Bronchial epithelial cell (primary cell): ENCODE data around the gene C12orf57. TPM values are rescaled to one million over a fixed set of nuclear protein-coding genes. Genes with fewer than 3 reads are reported as not detected.
A peak's percentile ranks its signal among the peaks of the same experiment; 100 is the strongest.

Experiments
- DNase-seq: peaks from one replicate; pipeline ENCODE4 v3.0.0-alpha.2; 2010; ENCODE audit warnings: low read depth
- FAIRE-seq: peaks from 2 replicates; lab custom pipeline; 2011; peaks lifted over from hg19 to GRCh38; lab: Jason Lieb, UNC
- H3K27me3 ChIP-seq: 2 replicates; pipeline ENCODE4 v1.5.1; 2011; ENCODE audit warnings: low read length; ENCODE audit not compliant: control insufficient read depth, insufficient read depth
- H3K36me3 ChIP-seq: 2 replicates; pipeline ENCODE4 v1.5.1; 2011; ENCODE audit warnings: low read length; ENCODE audit not compliant: control insufficient read depth, insufficient read depth
- H3K4me3 ChIP-seq: 2 replicates; pipeline ENCODE4 v1.5.1; 2011; ENCODE audit warnings: mild to moderate bottlenecking, low read depth, low read length, control low read depth
- total RNA-seq: library from RNA; depleted of rRNA; stranded (reverse); fragments of >200 nt; gene quantifications from 2 replicates; pipeline ENCODE4 v1.2.1, GENCODE V29; 2014
- TF ChIP-seq, protein P1 (sequence below): IDR thresholded peaks from 2 replicates; pipeline ENCODE4 v1.5.1; 2011; ENCODE audit warnings: mild to moderate bottlenecking, moderate library complexity, low read length, control low read depth, inconsistent platforms; ENCODE audit not compliant: insufficient read depth, severe bottlenecking

The C12orf57 gene
- total RNA-seq, 1 donor from 2014 or later, result 161 TPM

DNA sequence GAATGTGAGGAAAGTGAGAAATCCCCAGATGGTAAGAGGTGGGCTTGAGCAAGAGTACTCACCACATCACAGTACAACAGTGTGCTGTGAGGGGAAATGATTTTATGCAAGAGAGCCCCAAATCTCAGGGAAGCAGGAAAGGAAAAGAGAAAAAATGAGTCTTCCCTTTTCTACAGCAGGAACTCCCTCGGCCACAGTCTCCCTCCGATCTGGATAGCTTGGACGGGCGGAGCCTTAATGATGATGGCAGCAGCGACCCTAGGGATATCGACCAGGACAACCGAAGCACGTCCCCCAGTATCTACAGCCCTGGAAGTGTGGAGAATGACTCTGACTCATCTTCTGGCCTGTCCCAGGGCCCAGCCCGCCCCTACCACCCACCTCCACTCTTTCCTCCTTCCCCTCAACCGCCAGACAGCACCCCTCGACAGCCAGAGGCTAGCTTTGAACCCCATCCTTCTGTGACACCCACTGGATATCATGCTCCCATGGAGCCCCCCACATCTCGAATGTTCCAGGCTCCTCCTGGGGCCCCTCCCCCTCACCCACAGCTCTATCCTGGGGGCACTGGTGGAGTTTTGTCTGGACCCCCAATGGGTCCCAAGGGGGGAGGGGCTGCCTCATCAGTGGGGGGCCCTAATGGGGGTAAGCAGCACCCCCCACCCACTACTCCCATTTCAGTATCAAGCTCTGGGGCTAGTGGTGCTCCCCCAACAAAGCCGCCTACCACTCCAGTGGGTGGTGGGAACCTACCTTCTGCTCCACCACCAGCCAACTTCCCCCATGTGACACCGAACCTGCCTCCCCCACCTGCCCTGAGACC, 8.2 kb upstream of the C12orf57 start:
- DNase-seq, result no peak
- FAIRE-seq, result no peak
- Histone ChIP-seq H3K4me3 (no peak overlapping the region), H3K27me3 (no peaks in the 10 kb centered on the region), H3K36me3 (peaks cover 9% of the 10 kb centered on the region)
- TF ChIP-seq, protein P1, sequence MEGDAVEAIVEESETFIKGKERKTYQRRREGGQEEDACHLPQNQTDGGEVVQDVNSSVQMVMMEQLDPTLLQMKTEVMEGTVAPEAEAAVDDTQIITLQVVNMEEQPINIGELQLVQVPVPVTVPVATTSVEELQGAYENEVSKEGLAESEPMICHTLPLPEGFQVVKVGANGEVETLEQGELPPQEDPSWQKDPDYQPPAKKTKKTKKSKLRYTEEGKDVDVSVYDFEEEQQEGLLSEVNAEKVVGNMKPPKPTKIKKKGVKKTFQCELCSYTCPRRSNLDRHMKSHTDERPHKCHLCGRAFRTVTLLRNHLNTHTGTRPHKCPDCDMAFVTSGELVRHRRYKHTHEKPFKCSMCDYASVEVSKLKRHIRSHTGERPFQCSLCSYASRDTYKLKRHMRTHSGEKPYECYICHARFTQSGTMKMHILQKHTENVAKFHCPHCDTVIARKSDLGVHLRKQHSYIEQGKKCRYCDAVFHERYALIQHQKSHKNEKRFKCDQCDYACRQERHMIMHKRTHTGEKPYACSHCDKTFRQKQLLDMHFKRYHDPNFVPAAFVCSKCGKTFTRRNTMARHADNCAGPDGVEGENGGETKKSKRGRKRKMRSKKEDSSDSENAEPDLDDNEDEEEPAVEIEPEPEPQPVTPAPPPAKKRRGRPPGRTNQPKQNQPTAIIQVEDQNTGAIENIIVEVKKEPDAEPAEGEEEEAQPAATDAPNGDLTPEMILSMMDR, result no peak

DNA sequence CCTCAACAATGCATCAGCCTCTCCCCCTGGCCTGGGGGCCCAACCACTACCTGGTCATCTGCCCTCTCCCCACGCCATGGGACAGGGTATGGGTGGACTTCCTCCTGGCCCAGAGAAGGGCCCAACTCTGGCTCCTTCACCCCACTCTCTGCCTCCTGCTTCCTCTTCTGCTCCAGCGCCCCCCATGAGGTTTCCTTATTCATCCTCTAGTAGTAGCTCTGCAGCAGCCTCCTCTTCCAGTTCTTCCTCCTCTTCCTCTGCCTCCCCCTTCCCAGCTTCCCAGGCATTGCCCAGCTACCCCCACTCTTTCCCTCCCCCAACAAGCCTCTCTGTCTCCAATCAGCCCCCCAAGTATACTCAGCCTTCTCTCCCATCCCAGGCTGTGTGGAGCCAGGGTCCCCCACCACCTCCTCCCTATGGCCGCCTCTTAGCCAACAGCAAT, 7.6 kb upstream of the C12orf57 start:
- no peak overlapping the region for H3K4me3 ChIP-seq
- FAIRE-seq, result no peak
- H3K27me3 ChIP-seq, result no peaks in the 10 kb centered on the region
- no peak for DNase-seq
- TF ChIP-seq, protein P1, result no peak
- H3K36me3 ChIP-seq, result peaks cover 13% of the 10 kb centered on the region

DNA sequence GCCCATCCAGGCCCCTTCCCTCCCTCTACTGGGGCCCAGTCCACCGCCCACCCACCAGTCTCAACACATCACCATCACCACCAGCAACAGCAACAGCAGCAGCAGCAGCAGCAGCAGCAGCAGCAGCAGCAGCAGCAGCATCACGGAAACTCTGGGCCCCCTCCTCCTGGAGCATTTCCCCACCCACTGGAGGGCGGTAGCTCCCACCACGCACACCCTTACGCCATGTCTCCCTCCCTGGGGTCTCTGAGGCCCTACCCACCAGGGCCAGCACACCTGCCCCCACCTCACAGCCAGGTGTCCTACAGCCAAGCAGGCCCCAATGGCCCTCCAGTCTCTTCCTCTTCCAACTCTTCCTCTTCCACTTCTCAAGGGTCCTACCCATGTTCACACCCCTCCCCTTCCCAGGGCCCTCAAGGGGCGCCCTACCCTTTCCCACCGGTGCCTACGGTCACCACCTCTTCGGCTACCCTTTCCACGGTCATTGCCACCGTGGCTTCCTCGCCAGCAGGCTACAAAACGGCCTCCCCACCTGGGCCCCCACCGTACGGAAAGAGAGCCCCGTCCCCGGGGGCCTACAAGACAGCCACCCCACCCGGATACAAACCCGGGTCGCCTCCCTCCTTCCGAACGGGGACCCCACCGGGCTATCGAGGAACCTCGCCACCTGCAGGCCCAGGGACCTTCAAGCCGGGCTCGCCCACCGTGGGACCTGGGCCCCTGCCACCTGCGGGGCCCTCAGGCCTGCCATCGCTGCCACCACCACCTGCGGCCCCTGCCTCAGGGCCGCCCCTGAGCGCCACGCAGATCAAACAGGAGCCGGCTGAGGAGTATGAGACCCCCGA, 7.0 kb upstream of the C12orf57 start:
- Histone ChIP-seq H3K27me3 (no peaks in the 10 kb centered on the region), H3K4me3 (peak overlapping the region; percentile 43), H3K36me3 (peaks cover 15% of the 10 kb centered on the region)
- FAIRE-seq (no peak), DNase-seq (no peak)
- TF ChIP-seq, protein P1, result no peak

DNA sequence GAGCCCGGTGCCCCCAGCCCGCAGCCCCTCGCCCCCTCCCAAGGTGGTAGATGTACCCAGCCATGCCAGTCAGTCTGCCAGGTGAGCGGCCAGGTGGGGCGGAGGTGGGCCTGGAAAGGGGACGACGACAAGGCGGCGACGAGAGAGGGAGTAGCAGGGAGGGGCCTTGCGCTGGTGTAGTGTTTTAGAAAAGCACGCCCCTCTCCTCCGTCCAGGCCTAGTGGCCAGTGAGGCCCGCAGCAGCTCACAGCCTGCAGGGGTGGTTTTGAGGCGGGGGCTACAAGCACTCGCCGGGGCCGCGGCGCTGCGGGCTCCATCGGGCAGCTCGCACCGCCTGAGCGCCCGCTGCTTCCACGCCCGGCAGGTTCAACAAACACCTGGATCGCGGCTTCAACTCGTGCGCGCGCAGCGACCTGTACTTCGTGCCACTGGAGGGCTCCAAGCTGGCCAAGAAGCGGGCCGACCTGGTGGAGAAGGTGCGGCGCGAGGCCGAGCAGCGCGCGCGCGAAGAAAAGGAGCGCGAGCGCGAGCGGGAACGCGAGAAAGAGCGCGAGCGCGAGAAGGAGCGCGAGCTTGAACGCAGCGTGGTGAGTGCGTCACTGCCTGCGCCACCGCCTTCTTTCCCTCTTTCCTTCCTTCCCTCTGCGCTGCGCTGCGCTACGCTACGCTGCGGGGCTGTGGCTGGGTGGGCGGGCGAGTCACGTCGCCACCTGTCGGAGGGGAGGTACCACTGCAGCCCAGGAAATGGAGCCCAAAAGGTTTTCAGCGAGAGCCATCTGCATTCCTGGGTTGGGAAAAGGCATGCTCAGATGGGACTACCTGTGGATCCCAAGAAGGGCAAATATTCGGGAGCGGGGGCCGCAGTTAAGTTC, 6.1 kb upstream of the C12orf57 start:
- FAIRE-seq (peak; percentile 62), DNase-seq (peak; percentile 86)
- peaks cover 15% of the 10 kb centered on the region for H3K36me3 ChIP-seq
- no peaks in the 10 kb centered on the region for H3K27me3 ChIP-seq
- TF ChIP-seq, protein P1, result peak; percentile 94
- H3K4me3 ChIP-seq, result peak overlapping the region; percentile 43

DNA sequence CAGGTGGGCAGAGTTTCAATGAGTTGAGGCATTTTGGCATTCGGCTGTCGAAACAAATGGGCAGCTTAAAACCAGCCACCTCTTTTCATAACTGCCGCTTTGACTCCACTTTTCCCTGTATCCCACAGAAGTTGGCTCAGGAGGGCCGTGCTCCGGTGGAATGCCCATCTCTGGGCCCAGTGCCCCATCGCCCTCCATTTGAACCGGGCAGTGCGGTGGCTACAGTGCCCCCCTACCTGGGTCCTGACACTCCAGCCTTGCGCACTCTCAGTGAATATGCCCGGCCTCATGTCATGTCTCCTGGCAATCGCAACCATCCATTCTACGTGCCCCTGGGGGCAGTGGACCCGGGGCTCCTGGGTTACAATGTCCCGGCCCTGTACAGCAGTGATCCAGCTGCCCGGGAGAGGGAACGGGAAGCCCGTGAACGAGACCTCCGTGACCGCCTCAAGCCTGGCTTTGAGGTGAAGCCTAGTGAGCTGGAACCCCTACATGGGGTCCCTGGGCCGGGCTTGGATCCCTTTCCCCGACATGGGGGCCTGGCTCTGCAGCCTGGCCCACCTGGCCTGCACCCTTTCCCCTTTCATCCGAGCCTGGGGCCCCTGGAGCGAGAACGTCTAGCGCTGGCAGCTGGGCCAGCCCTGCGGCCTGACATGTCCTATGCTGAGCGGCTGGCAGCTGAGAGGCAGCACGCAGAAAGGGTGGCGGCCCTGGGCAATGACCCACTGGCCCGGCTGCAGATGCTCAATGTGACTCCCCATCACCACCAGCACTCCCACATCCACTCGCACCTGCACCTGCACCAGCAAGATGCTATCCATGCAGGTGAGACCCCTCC, 5.2 kb upstream of the C12orf57 start:
- H3K36me3 ChIP-seq, result peaks cover 15% of the 10 kb centered on the region
- no peak for FAIRE-seq
- no peaks in the 10 kb centered on the region for H3K27me3 ChIP-seq
- H3K4me3 ChIP-seq, result peak overlapping the region; percentile 43
- TF ChIP-seq, protein P1, result no peak
- no peak for DNase-seq
